HepG2 (cell line): ENCODE results near the gene USP11. TPM values are rescaled to one million over a fixed set of nuclear protein-coding genes. Genes with fewer than 3 reads are reported as not detected.

Experiments used
- ASH2L ChIP-seq: fragments of 300-600, 200-600 bp; sonication (generic); IDR thresholded peaks from 2 replicates; pipeline ENCODE4 v1.7.0; 2017; ENCODE audit warnings: low read depth, mild to moderate bottlenecking, moderate library complexity, mixed read lengths, low read length; ENCODE audit not compliant: insufficient read length
- CREB3 ChIP-seq: sonication (generic); formaldehyde crosslinking; IDR thresholded peaks from 2 replicates; pipeline ENCODE4 v1.5.0; 2020; ENCODE audit warnings: missing genetic modification reagents
- DDIT3 ChIP-seq: sonication (generic); formaldehyde crosslinking; IDR thresholded peaks from 2 replicates; pipeline ENCODE4 v1.4.0; 2020; ENCODE audit warnings: mild to moderate bottlenecking, missing genetic modification reagents
- GABPA ChIP-seq, 2 experiments: IDR thresholded peaks; 2 replicates each; pipeline ENCODE4 v1.6.1; 2011 to 2016; ENCODE audit warnings: low read depth in 2 of 2, low read length in 1 of 2, missing biosample characterization in 1 of 2, missing genetic modification characterization in 1 of 2
- GLI4 ChIP-seq: sonication (generic); formaldehyde crosslinking; IDR thresholded peaks from 2 replicates; pipeline ENCODE4 v1.5.1; 2020; ENCODE audit warnings: missing genetic modification reagents, mild to moderate bottlenecking, moderate library complexity, borderline replicate concordance
- HNF1B ChIP-seq: sonication (generic); formaldehyde crosslinking; IDR thresholded peaks from 2 replicates; pipeline ENCODE4 v1.5.1; 2020; ENCODE audit warnings: mild to moderate bottlenecking, moderate library complexity, missing genetic modification reagents
- HOXD1 ChIP-seq: sonication (generic); formaldehyde crosslinking; IDR thresholded peaks from 2 replicates; pipeline ENCODE4 v1.5.0; 2020; ENCODE audit warnings: missing genetic modification reagents
- KDM6A ChIP-seq: IDR thresholded peaks from 2 replicates; pipeline ENCODE4 v1.6.1; 2016; ENCODE audit warnings: low read depth
- MEF2D ChIP-seq: sonication (generic); formaldehyde crosslinking; IDR thresholded peaks from 2 replicates; pipeline ENCODE4 v1.5.1; 2020; ENCODE audit warnings: mild to moderate bottlenecking, missing genetic modification reagents
- NONO ChIP-seq, 2 experiments: fragments of 450-650 bp in 1 of 2; sonication (generic) in 1 of 2; formaldehyde crosslinking in 1 of 2; IDR thresholded peaks in 1 of 2; conservative IDR thresholded peaks in 1 of 2; 2 replicates each; pipeline versions ENCODE4 v1.6.1 to v1.8.0; 2017 to 2022; ENCODE audit warnings: mild to moderate bottlenecking in 1 of 2, missing genetic modification reagents in 1 of 2, moderate library complexity in 1 of 2
- PITX1 ChIP-seq: sonication (generic); formaldehyde crosslinking; IDR thresholded peaks from 2 replicates; pipeline ENCODE4 v1.5.1; 2020; ENCODE audit warnings: mild to moderate bottlenecking, missing genetic modification reagents
- RBAK ChIP-seq: sonication (generic); formaldehyde crosslinking; IDR thresholded peaks from 2 replicates; pipeline ENCODE4 v1.5.1; 2020; ENCODE audit warnings: mild to moderate bottlenecking, missing genetic modification reagents
- ZIK1 ChIP-seq: sonication (generic); formaldehyde crosslinking; IDR thresholded peaks from 2 replicates; pipeline ENCODE4 v1.5.0; 2020; ENCODE audit warnings: mild to moderate bottlenecking, low read depth, missing genetic modification reagents, borderline replicate concordance
- ZMAT5 ChIP-seq: sonication (generic); formaldehyde crosslinking; IDR thresholded peaks from 2 replicates; pipeline ENCODE4 v1.5.0; 2020; ENCODE audit warnings: mild to moderate bottlenecking, low read depth, missing genetic modification reagents, borderline replicate concordance
- ZNF260 ChIP-seq: sonication (generic); formaldehyde crosslinking; IDR thresholded peaks from 2 replicates; pipeline ENCODE4 v1.4.0; 2020; ENCODE audit warnings: missing genetic modification reagents, low read depth, mild to moderate bottlenecking, borderline replicate concordance
- ZNF333 ChIP-seq: sonication (generic); formaldehyde crosslinking; IDR thresholded peaks from 2 replicates; pipeline ENCODE4 v1.4.0; 2020; ENCODE audit warnings: mild to moderate bottlenecking, missing genetic modification reagents, borderline replicate concordance
- ZNF33A ChIP-seq: sonication (generic); formaldehyde crosslinking; IDR thresholded peaks from 2 replicates; pipeline ENCODE4 v1.5.1; 2020; ENCODE audit warnings: missing genetic modification reagents, mild to moderate bottlenecking, moderate library complexity, borderline replicate concordance
- ZNF343 ChIP-seq: sonication (generic); formaldehyde crosslinking; IDR thresholded peaks from 2 replicates; pipeline ENCODE4 v1.4.0; 2020; ENCODE audit warnings: mild to moderate bottlenecking, missing genetic modification reagents
- ZNF383 ChIP-seq: sonication (generic); formaldehyde crosslinking; IDR thresholded peaks from 2 replicates; pipeline ENCODE4 v1.4.0; 2020; ENCODE audit warnings: missing genetic modification reagents, mild to moderate bottlenecking, borderline replicate concordance
- ZNF639 ChIP-seq: conservative IDR thresholded peaks from 2 replicates; pipeline ENCODE4 v1.6.1; 2018; ENCODE audit warnings: missing genetic modification reagents
- ZNF691 ChIP-seq: sonication (generic); formaldehyde crosslinking; IDR thresholded peaks from 2 replicates; pipeline ENCODE4 v1.4.0; 2020; ENCODE audit warnings: missing genetic modification reagents, low read depth, mild to moderate bottlenecking, borderline replicate concordance
- ZNF768 ChIP-seq: sonication (generic); formaldehyde crosslinking; IDR thresholded peaks from 2 replicates; pipeline ENCODE4 v1.4.0; 2020; ENCODE audit warnings: missing genetic modification reagents
- ZNF788 ChIP-seq: sonication (generic); formaldehyde crosslinking; IDR thresholded peaks from 2 replicates; pipeline ENCODE4 v1.5.0; 2020; ENCODE audit warnings: mild to moderate bottlenecking, missing genetic modification reagents, borderline replicate concordance
- ZSCAN25 ChIP-seq: sonication (generic); formaldehyde crosslinking; IDR thresholded peaks from 2 replicates; pipeline ENCODE4 v1.8.0; 2022; ENCODE audit warnings: mild to moderate bottlenecking, missing genetic modification reagents
- ZSCAN30 ChIP-seq: sonication (generic); formaldehyde crosslinking; IDR thresholded peaks from 2 replicates; pipeline ENCODE4 v1.5.0; 2020; ENCODE audit warnings: mild to moderate bottlenecking, missing genetic modification reagents
- polyA plus RNA-seq, 8 experiments: library from polyadenylated mRNA; depleted of rRNA in 3 of 8; stranded (reverse) in 7 of 8; unstranded in 1 of 8; fragments of >200 nt; fragmentation: Illumina TruSeq in 4 of 8; extraction: Trizol in 4 of 8; gene quantifications; 2 replicates each; pipeline versions ENCODE4 v1.2.1 to v1.2.3, GENCODE V29; 2011 to 2016; ENCODE audit warnings: low read depth in 4 of 8, missing spikeins in 1 of 8, mixed read lengths in 1 of 8; ENCODE audit not compliant: insufficient read depth in 1 of 8
- total RNA-seq, 5 experiments: library from RNA; depleted of rRNA; stranded (reverse); fragments of >200 nt; fragmentation: Illumina TruSeq; extraction: Trizol; gene quantifications; 2 replicates each; pipeline ENCODE4 v1.2.3, GENCODE V29; 2016; ENCODE audit warnings: low read depth in 1 of 5

USP11 gene
- total and polyA plus RNA-seq, 2 of the 13 experiments (the other 11 are each of a cell fraction or from before 2014, with no cell fraction given) = 23.8 to 31.7 TPM

GRCh38 chrX:47232803-47233332 lies at the start of gene USP11 (continued):
- no peak for TF ChIP-seq RBAK
- no peak for TF ChIP-seq ZMAT5
- TF ChIP-seq ASH2L = peak; percentile 49
- TF ChIP-seq ZNF768 (CRISPR knock-in tag) = no peak
- no peak for TF ChIP-seq ZNF260 (CRISPR knock-in tag)
- no peak for TF ChIP-seq HOXD1
- no peak for TF ChIP-seq ZIK1 (CRISPR knock-in tag)
- TF ChIP-seq ZNF333 = no peak
- no peak for TF ChIP-seq ZSCAN30 (CRISPR knock-in tag)
- no peak for TF ChIP-seq CREB3 (CRISPR knock-in tag)
- no peak for TF ChIP-seq ZNF639 (CRISPR knock-in tag)
- peak; percentile 53; the same call in 1 of the 2 replicates for TF ChIP-seq HNF1B (CRISPR knock-in tag)
- TF ChIP-seq DDIT3 (CRISPR knock-in tag) = no peak
- TF ChIP-seq ZSCAN25 (CRISPR knock-in tag) = no peak
- TF ChIP-seq ZNF343 (CRISPR knock-in tag) = no peak
- no peak for TF ChIP-seq ZNF788 (CRISPR knock-in tag)
- TF ChIP-seq GABPA (IDR thresholded peaks at IDR 0.05; ENCODE audit: low read depth, low read length) = peak; percentile 75
- peak; percentile 93 for TF ChIP-seq GABPA (CRISPR knock-in tag; IDR thresholded peaks at IDR 0.05; ENCODE audit: low read depth)
- TF ChIP-seq ZNF691 (CRISPR knock-in tag) = no peak
- TF ChIP-seq NONO (IDR thresholded peaks at IDR 0.05) = no peak
- TF ChIP-seq NONO (CRISPR knock-in tag; conservative IDR thresholded peaks at IDR 0.05) = 0 out of 2 replicates have a peak, but pooled peaks have one; percentile 28
- no peak for TF ChIP-seq GLI4
- TF ChIP-seq MEF2D (CRISPR knock-in tag) = no peak
- no peak for TF ChIP-seq ZNF33A
- TF ChIP-seq ZNF383 = no peak
- no peak for TF ChIP-seq KDM6A (CRISPR knock-in tag)
- TF ChIP-seq PITX1 = peak; percentile 18; the same call in 1 of the 2 replicates
